A673 (cell line): ENCODE measurements around the gene IGF1R. TPM values are rescaled to one million over a fixed set of nuclear protein-coding genes. Genes with fewer than 3 reads are reported as not detected.

Source experiments
- BruUV-seq: library from RNA; stranded (reverse); fragments of 400-500 nt; replicated peaks from 2 replicates; lab custom pipeline; 2021; lab: Mats Ljungman, UMichigan
- CTCF ChIA-PET: fragments of 300-600 bp; sonication (Branson Sonifier 250); formaldehyde crosslinking; loops from one replicate; lab custom pipeline; 2022; ENCODE audit warnings: antibody characterized with exemption; lab: Charles Lee
- POLR2A ChIA-PET: fragments of 300-600 bp; sonication (Branson Sonifier 250); formaldehyde crosslinking; loops from one replicate; lab custom pipeline; 2022; ENCODE audit warnings: antibody characterized with exemption; ENCODE audit not compliant: low non-redundant PET; lab: Charles Lee
- DNase-seq: peaks from one replicate; pipeline ENCODE4 v3.0.0-alpha.2; 2015; ENCODE audit warnings: low spot score
- H3K27ac ChIP-seq: fragments of 200-600 bp; sonication (generic); 2 replicates; pipeline ENCODE4 v1.5.1; 2016; ENCODE audit warnings: mixed run types, low read depth, mild to moderate bottlenecking, mixed read lengths, antibody characterized with exemption, low read length; ENCODE audit not compliant: poor library complexity, severe bottlenecking
- H3K27me3 ChIP-seq: fragments of 200-600 bp; sonication (generic); replicated peaks from 2 replicates; pipeline ENCODE4 v1.6.1; 2017; ENCODE audit warnings: mixed run types, low read depth, mild to moderate bottlenecking, mixed read lengths, antibody characterized with exemption, low read length; ENCODE audit not compliant: insufficient read depth, poor library complexity
- H3K36me3 ChIP-seq: fragments of 200-600 bp; sonication (generic); 2 replicates; pipeline ENCODE4 v1.6.1; 2016; ENCODE audit warnings: mixed run types, mild to moderate bottlenecking, mixed read lengths, antibody characterized with exemption, low read length; ENCODE audit not compliant: insufficient read depth, poor library complexity, severe bottlenecking
- H3K4me1 ChIP-seq: fragments of 200-600 bp; sonication (generic); 2 replicates; pipeline ENCODE4 v1.6.1; 2017; ENCODE audit warnings: mixed run types, mild to moderate bottlenecking, mixed read lengths, antibody characterized with exemption, low read length; ENCODE audit not compliant: insufficient read depth, poor library complexity, severe bottlenecking
- H3K4me3 ChIP-seq: fragments of 200-600 bp; sonication (generic); 2 replicates; pipeline ENCODE4 v1.5.1; 2016; ENCODE audit warnings: low read depth, mixed run types, mild to moderate bottlenecking, mixed read lengths, low read length; ENCODE audit not compliant: poor library complexity, severe bottlenecking
- H3K9me3 ChIP-seq: fragments of 200-600 bp; sonication (generic); 2 replicates; pipeline ENCODE4 v1.6.1; 2016; ENCODE audit warnings: mixed run types, low read depth, mild to moderate bottlenecking, mixed read lengths, antibody characterized with exemption, low read length; ENCODE audit not compliant: poor library complexity, severe bottlenecking
- CTCF ChIP-seq: fragments of 300-800, 200-600 bp; sonication (generic); conservative IDR thresholded peaks from 2 replicates; pipeline ENCODE4 v1.5.1; 2017; ENCODE audit warnings: low read depth, mild to moderate bottlenecking, antibody characterized with exemption, low read length, moderate library complexity, mixed read lengths
- EZH2 ChIP-seq: fragments of 200-600 bp; sonication (generic); IDR thresholded peaks from 2 replicates; pipeline ENCODE4 v1.6.1; 2017; ENCODE audit warnings: borderline replicate concordance, low read depth, mild to moderate bottlenecking, mixed read lengths, antibody characterized with exemption, low read length; ENCODE audit not compliant: poor library complexity, severe bottlenecking
- intact Hi-C: fragments of 100-400 bp; cut with micrococcal nuclease; formaldehyde crosslinking; loops from one replicate; pipeline ENCODE4 v1.10.0; 2022; ENCODE audit not compliant: unreplicated experiment
- total RNA-seq: library from RNA; stranded (reverse); gene quantifications from 2 replicates; pipeline ENCODE4 v1.2.3, GENCODE V29; 2021

The IGF1R gene
- total RNA-seq, 1 experiment from 2014 or later, result 34.9 TPM

GRCh38 chr15:98714922-98715321, 66.6 kb downstream of the IGF1R start:
- Histone ChIP-seq H3K36me3 (no peaks in the 10 kb centered on the region), H3K9me3 (no peaks in the 10 kb centered on the region), H3K27me3 (no peaks in the 10 kb centered on the region), H3K4me1 (peaks cover 14% of the 10 kb centered on the region), H3K27ac (no peak overlapping the region), H3K4me3 (no peak overlapping the region)
- intact Hi-C loops, result no loop called here
- POLR2A ChIA-PET, result no interaction called here
- CTCF ChIA-PET, result no interaction called here
- BruUV-seq, result no TSS peak
- no peak for DNase-seq
- TF ChIP-seq CTCF (no peak), EZH2 (no peak)

GRCh38 chr15:98715401-98715800, 67.1 kb downstream of the IGF1R start:
- Histone ChIP-seq H3K27ac (no peak overlapping the region), H3K36me3 (no peaks in the 10 kb centered on the region), H3K4me1 (peaks cover 19% of the 10 kb centered on the region), H3K27me3 (no peaks in the 10 kb centered on the region), H3K9me3 (no peaks in the 10 kb centered on the region), H3K4me3 (no peak overlapping the region)
- DNase-seq, result no peak
- no TSS peak for BruUV-seq
- ChIA-PET CTCF (no interaction called here), POLR2A (no interaction called here)
- intact Hi-C loops, result no loop called here
- TF ChIP-seq CTCF, result no peak

- intact Hi-C loops, result no loop called here
- CTCF ChIA-PET, result no interaction called here
- Histone ChIP-seq H3K27ac (no peak overlapping the region), H3K4me3 (no peak overlapping the region), H3K27me3 (no peaks in the 10 kb centered on the region), H3K9me3 (no peaks in the 10 kb centered on the region), H3K36me3 (no peaks in the 10 kb centered on the region), H3K4me1 (peaks cover 23% of the 10 kb centered on the region)
- no peak for DNase-seq
- BruUV-seq, result no TSS peak
- no peak for TF ChIP-seq CTCF
- no peak for TF ChIP-seq EZH2
- POLR2A ChIA-PET, result no interaction called here
These were observed 67.6 kb downstream of the IGF1R start for GRCh38 chr15:98715890-98716443.
